ENCODE results near the gene ZMIZ2. TPM values are rescaled to one million over a fixed set of nuclear protein-coding genes. Genes with fewer than 3 reads are reported as not detected.
"Not testable (repeated sequence)": the region's sequence is repeated elsewhere in the genome, so short reads cannot be mapped to it uniquely, and the experiment has no call there.

Gene ZMIZ2
- 37.4 TPM for polyA plus RNA-seq (ENCODE audit: insufficient read length)

- no peak for DNase-seq (ENCODE audit: low read depth)
Observed at GRCh38 chr7:44748045-44748947, at the start of gene ZMIZ2. TSS of gene ZMIZ2 (plus strand) at chr7:44748847. CDS start at chr7:44756250, 7,403 bp downstream.

GRCh38 chr7:44699598-44699997, 49.0 kb upstream of the ZMIZ2 start:
- not testable (repeated sequence) for DNase-seq (ENCODE audit: low read depth)

- no peak for DNase-seq (ENCODE audit: low read depth)
Observed at GRCh38 chr7:44700322-44700721, 48.3 kb upstream of the ZMIZ2 start.

- not testable (repeated sequence) for DNase-seq (ENCODE audit: low read depth)
Observed at GRCh38 chr7:44703391-44703790, 45.3 kb upstream of the ZMIZ2 start.

GRCh38 chr7:44703921-44704320, 44.7 kb upstream of the ZMIZ2 start:
- no peak for DNase-seq (ENCODE audit: low read depth)

- no peak for DNase-seq (ENCODE audit: low read depth)
Observed at GRCh38 chr7:44705434-44705833, 43.2 kb upstream of the ZMIZ2 start.

- DNase-seq (ENCODE audit: low read depth), result no peak
Observed at GRCh38 chr7:44706788-44707557, 41.7 kb upstream of the ZMIZ2 start.

- DNase-seq (ENCODE audit: low read depth), result no peak
Observed at GRCh38 chr7:44707558-44708230, 41.0 kb upstream of the ZMIZ2 start.

GRCh38 chr7:44709011-44709915, 39.4 kb upstream of the ZMIZ2 start:
- DNase-seq (ENCODE audit: low read depth), result no peak

- DNase-seq (ENCODE audit: low read depth), result no peak
Observed at GRCh38 chr7:44709945-44710596, 38.6 kb upstream of the ZMIZ2 start.

- no peak for DNase-seq (ENCODE audit: low read depth)
Observed at GRCh38 chr7:44711528-44711927, 37.1 kb upstream of the ZMIZ2 start.

GRCh38 chr7:44712012-44712411, 36.6 kb upstream of the ZMIZ2 start:
- DNase-seq (ENCODE audit: low read depth), result no peak

- no peak for DNase-seq (ENCODE audit: low read depth)
Observed at GRCh38 chr7:44713141-44713540, 35.5 kb upstream of the ZMIZ2 start.

- no peak for DNase-seq (ENCODE audit: low read depth)
Observed at GRCh38 chr7:44713680-44714335, 34.8 kb upstream of the ZMIZ2 start.

- DNase-seq (ENCODE audit: low read depth), result no peak
Observed at GRCh38 chr7:44716205-44716604, 32.4 kb upstream of the ZMIZ2 start.

GRCh38 chr7:44720301-44720700, 28.3 kb upstream of the ZMIZ2 start:
- DNase-seq (ENCODE audit: low read depth), result no peak

- no peak for DNase-seq (ENCODE audit: low read depth)
Observed at GRCh38 chr7:44724276-44724675, 24.4 kb upstream of the ZMIZ2 start.

GRCh38 chr7:44726250-44726649, 22.4 kb upstream of the ZMIZ2 start:
- DNase-seq (ENCODE audit: low read depth), result not testable (repeated sequence)

- no peak for DNase-seq (ENCODE audit: low read depth)
Observed at GRCh38 chr7:44727158-44727936, 21.3 kb upstream of the ZMIZ2 start.

Measured in forelimb muscle (tissue), 1 donor.